Endodermal cell (in vitro differentiated cells): ENCODE measurements around the gene IMMP2L. TPM values are rescaled to one million over a fixed set of nuclear protein-coding genes. Genes with fewer than 3 reads are reported as not detected.

Experiments used
- DNase-seq: peaks from one replicate; pipeline ENCODE4 v3.0.0-alpha.2; 2017
- H3K27ac ChIP-seq: 2 replicates; pipeline ENCODE4 v1.5.1; 2013; ENCODE audit warnings: mild to moderate bottlenecking, low read depth, low read length, moderate library complexity
- H3K27me3 ChIP-seq: 2 replicates; pipeline ENCODE4 v1.6.1; 2013; ENCODE audit warnings: mild to moderate bottlenecking, low read length, moderate library complexity; ENCODE audit not compliant: insufficient read depth, control insufficient read depth, poor library complexity, severe bottlenecking
- H3K36me3 ChIP-seq: 2 replicates; pipeline ENCODE4 v1.7.0; 2013; ENCODE audit warnings: mild to moderate bottlenecking, low read length, moderate library complexity; ENCODE audit not compliant: control insufficient read depth, insufficient read depth
- H3K4me1 ChIP-seq: one replicate; pipeline ENCODE4 v1.7.0; 2013; ENCODE audit warnings: low read length; ENCODE audit not compliant: control insufficient read depth, insufficient read depth
- H3K4me3 ChIP-seq: 2 replicates; pipeline ENCODE4 v1.5.1; 2013; ENCODE audit warnings: mild to moderate bottlenecking, low read length, moderate library complexity
- H3K9ac ChIP-seq: 2 replicates; pipeline ENCODE4 v1.6.1; 2013; ENCODE audit warnings: mild to moderate bottlenecking, low read length, moderate library complexity; ENCODE audit not compliant: poor library complexity, severe bottlenecking; ENCODE audit errors: extremely low read depth
- H3K9me3 ChIP-seq: 2 replicates; pipeline ENCODE4 v1.6.1; 2013; ENCODE audit warnings: mild to moderate bottlenecking, low read length, moderate library complexity; ENCODE audit not compliant: control insufficient read depth
- H3K27ac Mint-ChIP-seq: 2 replicates; pipeline ENCODE4 v1.8.0; 2020; ENCODE audit warnings: mixed read lengths
- H3K27me3 Mint-ChIP-seq: 2 replicates; pipeline ENCODE4 v1.8.0; 2021; ENCODE audit warnings: mild to moderate bottlenecking, mixed read lengths; ENCODE audit not compliant: insufficient read depth
- H3K36me3 Mint-ChIP-seq: 2 replicates; pipeline ENCODE4 v1.8.0; 2020; ENCODE audit warnings: low read depth, mixed read lengths
- H3K4me1 Mint-ChIP-seq: 2 replicates; pipeline ENCODE4 v1.8.0; 2020; ENCODE audit warnings: mixed read lengths
- H3K4me3 Mint-ChIP-seq: 2 replicates; pipeline ENCODE4 v1.8.0; 2020; ENCODE audit warnings: mild to moderate bottlenecking, moderate library complexity, mixed read lengths
- H3K9me3 Mint-ChIP-seq: 2 replicates; pipeline ENCODE4 v1.8.0; 2020; ENCODE audit warnings: mild to moderate bottlenecking, mixed read lengths
- CTCF ChIP-seq: fragments of 200-600 bp; sonication (generic); conservative IDR thresholded peaks from 2 replicates; pipeline ENCODE4 v1.5.0; 2021; ENCODE audit warnings: antibody characterized with exemption, mild to moderate bottlenecking
- WGBS, 2 experiments: methylation state at CpG; one replicate each; pipeline versions ENCODE4 v1.1.5 to v1.1.7; 2013; ENCODE audit warnings: missing lambda C conversion rate in 2 of 2, mixed read lengths in 1 of 2; ENCODE audit not compliant: insufficient coverage in 1 of 2, insufficient read length in 1 of 2; 5-methylcytosine and 5-hydroxymethylcytosine counted together
- total RNA-seq, 2 donors: library from RNA; stranded (reverse); fragmentation: NEBNext Ultra II Directional in 1 of 2; extraction: Animal tissue kit (Norgen Biotek cat#: 25700) in 1 of 2; gene quantifications; 2 replicates in 1 of 2; 3 replicates in 1 of 2; pipeline ENCODE4 v1.2.1, GENCODE V29; 2021

Gene IMMP2L
- total RNA-seq, 2 donors from 2014 or later = 17.7 to 19.4 TPM

GRCh38 chr7:111038185-111038584, 524.1 kb downstream of the IMMP2L start:
- Histone ChIP-seq H3K36me3 (no peaks in the 10 kb centered on the region), H3K9me3 (no peaks in the 10 kb centered on the region), H3K4me3 (no peak overlapping the region), H3K27me3 (no peaks in the 10 kb centered on the region), H3K9ac (no peak overlapping the region), H3K4me1 (no peaks in the 10 kb centered on the region), H3K27ac (no peak overlapping the region)
- Mint-ChIP-seq H3K4me3 (no peak overlapping the region), H3K4me1 (peaks cover 4% of the 10 kb centered on the region), H3K27ac (no peak overlapping the region), H3K27me3 (no peaks in the 10 kb centered on the region), H3K36me3 (no peaks in the 10 kb centered on the region), H3K9me3 (no peaks in the 10 kb centered on the region)
- TF ChIP-seq CTCF = no peak
- 83 to 96% methylated on average over 1 to 3 of the region's 3 CpGs for WGBS, 2 experiments
- no peak for DNase-seq

GRCh38 chr7:111031916-111032315, 530.4 kb downstream of the IMMP2L start:
- H3K27me3 ChIP-seq = no peaks in the 10 kb centered on the region
- no peak overlapping the region for H3K4me3 ChIP-seq
- WGBS, 2 experiments = 90 to 91% methylated on average over 4 to 7 of the region's 7 CpGs
- no peak overlapping the region for H3K27ac ChIP-seq
- Mint-ChIP-seq H3K4me1 (peaks cover 12% of the 10 kb centered on the region), H3K9me3 (no peaks in the 10 kb centered on the region), H3K36me3 (no peaks in the 10 kb centered on the region), H3K27ac (no peak overlapping the region), H3K4me3 (no peak overlapping the region), H3K27me3 (no peaks in the 10 kb centered on the region)
- peaks cover 2% of the 10 kb centered on the region for H3K4me1 ChIP-seq
- H3K9me3 ChIP-seq = no peaks in the 10 kb centered on the region
- no peak for TF ChIP-seq CTCF
- no peak for DNase-seq
- H3K36me3 ChIP-seq = no peaks in the 10 kb centered on the region
- H3K9ac ChIP-seq = no peak overlapping the region

GRCh38 chr7:111030336-111030735, 532.0 kb downstream of the IMMP2L start:
- no peak overlapping the region for H3K27ac Mint-ChIP-seq
- H3K36me3 Mint-ChIP-seq = no peaks in the 10 kb centered on the region
- peaks cover 27% of the 10 kb centered on the region for H3K4me1 Mint-ChIP-seq

More at GRCh38 chr7:111030336-111030735, 532.0 kb downstream of the IMMP2L start:
- DNase-seq = no peak
- no peak overlapping the region for H3K27ac ChIP-seq
- Mint-ChIP-seq H3K9me3 (no peaks in the 10 kb centered on the region), H3K27me3 (no peaks in the 10 kb centered on the region), H3K4me3 (no peak overlapping the region)
- H3K27me3 ChIP-seq = no peaks in the 10 kb centered on the region
- no peak overlapping the region for H3K4me3 ChIP-seq
- no peaks in the 10 kb centered on the region for H3K36me3 ChIP-seq
- H3K9ac ChIP-seq = no peak overlapping the region
- H3K4me1 ChIP-seq = peaks cover 9% of the 10 kb centered on the region
- no peaks in the 10 kb centered on the region for H3K9me3 ChIP-seq
- TF ChIP-seq CTCF = no peak
